Measurements from ENCODE around the gene PARP4. TPM values are rescaled to one million over a fixed set of nuclear protein-coding genes. Genes with fewer than 3 reads are reported as not detected.

The PARP4 gene
- total and polyA plus RNA-seq, 2 of the 13 experiments (the other 11 are each of a cell fraction or from before 2014, with no cell fraction given) = 40.5 to 42.6 TPM

DNA sequence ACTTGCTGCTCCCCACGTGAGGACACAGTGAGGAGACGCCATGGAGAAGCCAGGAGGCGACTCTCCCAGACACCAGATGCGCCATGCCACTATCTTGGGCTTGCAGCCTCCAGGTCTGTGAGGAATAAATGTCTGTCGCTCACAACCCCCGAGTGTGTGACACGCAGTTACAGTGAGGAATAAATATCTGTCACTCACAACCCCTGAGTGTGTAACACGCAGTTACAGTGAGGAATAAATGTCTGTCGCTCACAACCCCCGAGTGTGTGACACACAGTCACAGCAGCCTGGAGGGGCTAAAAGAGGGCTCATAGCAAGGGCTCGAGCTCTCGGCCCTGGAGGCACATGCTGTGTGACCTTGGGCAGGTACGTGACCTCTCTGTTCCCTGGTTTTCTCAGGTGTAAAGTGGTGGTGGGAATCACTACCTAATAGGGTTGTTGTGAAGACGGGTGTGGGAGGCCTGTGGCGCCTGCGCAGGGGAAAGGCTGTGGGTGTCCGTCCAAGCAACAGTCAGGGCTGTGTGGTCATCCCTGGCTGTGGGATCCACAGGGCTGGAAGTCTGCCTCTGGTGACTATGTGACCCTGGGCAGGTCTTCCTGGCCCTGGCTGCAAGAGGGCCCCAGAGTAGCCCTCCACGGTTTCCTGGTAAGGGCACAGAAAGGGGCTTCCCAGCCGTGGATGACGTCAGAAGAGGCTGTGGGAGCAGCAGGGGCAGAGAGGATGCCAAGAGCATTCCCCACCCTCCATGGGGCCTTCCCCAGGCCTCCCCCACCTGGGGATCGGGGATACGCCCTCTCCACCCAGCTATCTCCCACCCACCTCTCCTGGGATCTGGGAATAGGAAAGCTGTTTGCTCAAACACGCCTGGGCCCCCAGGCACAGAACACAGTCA, 125.5 kb downstream of the PARP4 start:
- no peak for TF ChIP-seq GATAD1 (CRISPR knock-in tag; IDR thresholded peaks at IDR 0.05)
- peak; percentile 82 for TF ChIP-seq CREB1 (IDR thresholded peaks at IDR 0.05)
- TF ChIP-seq CREB1 (CRISPR knock-in tag; IDR thresholded peaks at IDR 0.05) = no peak
- no peak for TF ChIP-seq MLXIP (CRISPR knock-in tag; IDR thresholded peaks at IDR 0.05; ENCODE audit: borderline replicate concordance)
- no peak for TF ChIP-seq BATF2 (CRISPR knock-in tag; IDR thresholded peaks at IDR 0.05)
- TF ChIP-seq ZFY (CRISPR knock-in tag; IDR thresholded peaks at IDR 0.05) = no peak
- no peak for TF ChIP-seq KMT2B (CRISPR knock-in tag; IDR thresholded peaks at IDR 0.05)
- peak; percentile 96 for TF ChIP-seq ZNF768 (CRISPR knock-in tag; IDR thresholded peaks at IDR 0.05)
- TF ChIP-seq FOSL1 (CRISPR knock-in tag; IDR thresholded peaks at IDR 0.05; ENCODE audit: borderline replicate concordance) = no peak
- no peak for TF ChIP-seq E2F1 (CRISPR knock-in tag; IDR thresholded peaks at IDR 0.05)
- TF ChIP-seq RNF2 (conservative IDR thresholded peaks at IDR 0.05; ENCODE audit: low read depth) = no peak
- no peak for TF ChIP-seq ZNF10 (CRISPR knock-in tag; IDR thresholded peaks at IDR 0.05; ENCODE audit: borderline replicate concordance, low read depth)
- TF ChIP-seq GTF2F1 (IDR thresholded peaks at IDR 0.05; ENCODE audit: low read length) = no peak
- no peak for TF ChIP-seq EP300 (IDR thresholded peaks at IDR 0.05; ENCODE audit: low read depth in 2 of 2, low read length in 2 of 2)
- TF ChIP-seq EP300 (CRISPR knock-in tag; IDR thresholded peaks at IDR 0.05; ENCODE audit: borderline replicate concordance) = no peak
- no peak for TF ChIP-seq FOXP4 (CRISPR knock-in tag; IDR thresholded peaks at IDR 0.05)
- TF ChIP-seq ATF7 (IDR thresholded peaks at IDR 0.05) = peak; percentile 62
- no peak for TF ChIP-seq ATF7 (CRISPR knock-in tag; IDR thresholded peaks at IDR 0.05)
- TF ChIP-seq KDM5B (CRISPR knock-in tag; IDR thresholded peaks at IDR 0.05; ENCODE audit: borderline replicate concordance) = no peak
- ATAC-seq = no peak
- no peak overlapping the region for H3K4me2 ChIP-seq (ENCODE audit: low read depth, low read length)
- CTCF ChIA-PET (ENCODE audit: low intra/inter-chr PET ratio, low total read pairs) = no interaction called here
- H3K9ac ChIP-seq (ENCODE audit: insufficient read depth, low read depth, low read length) = no peak overlapping the region
- WGBS (ENCODE audit: low lambda C conversion rate) = 51% methylated on average over 17 of the region's 23 CpGs
- H3K36me3 ChIP-seq (replicated peaks in 1 of 2; ENCODE audit: control insufficient read depth in 1 of 2, insufficient read depth in 2 of 2, low read length in 2 of 2) = no peaks in the 10 kb centered on the region
- no peak overlapping the region for H3K4me3 ChIP-seq (replicated peaks in 1 of 3; ENCODE audit: insufficient read depth in 1 of 3, low read depth in 2 of 3, low read length in 3 of 3)
- peaks cover 0 to 4% of the 10 kb centered on the region in 2 experiments; a peak in 1 of 5 replicates for H3K27me3 ChIP-seq (ENCODE audit: control insufficient read depth in 1 of 2, insufficient read depth in 2 of 2, low read length in 2 of 2)
- no peaks in the 10 kb centered on the region for H3K79me2 ChIP-seq (ENCODE audit: insufficient read depth, low read length)
- H4K20me1 ChIP-seq (ENCODE audit: insufficient read depth, low read length) = no peaks in the 10 kb centered on the region
- no peak overlapping the region for H2AFZ ChIP-seq (ENCODE audit: low read length)
- in situ Hi-C loops (cut with HindIII; ENCODE audit: extremely low pct_ligation_motif_present, low pct_unique_long_range_greater_than_20kb) = no loop called here
- no peaks in the 10 kb centered on the region for H3K4me1 ChIP-seq (ENCODE audit: insufficient read depth, low read length)
- intact Hi-C loops (cut with micrococcal nuclease; ENCODE audit: unreplicated experiment) = no loop called here
- H3K27ac ChIP-seq (ENCODE audit: extremely low read length, insufficient read depth, low read length) = no peak overlapping the region
- FAIRE-seq = no peak
- BruUV-seq (replicated peaks) = no TSS peak
- POLR2A ChIA-PET = no interaction called here
- H3K9me3 ChIP-seq (ENCODE audit: low read length) = no peaks in the 10 kb centered on the region
- DNase-seq (ENCODE audit: low spot score) = no peak
